Activated T-helper 17 cell treated with anti-CD3 and anti-CD28 coated beads, Interleukin-2, amount 50 U/mL, for 72 hours (primary cell): ENCODE measurements around the gene ATF5. TPM values are rescaled to one million over a fixed set of nuclear protein-coding genes. Genes with fewer than 3 reads are reported as not detected.

Experiments
- ATAC-seq: fragments of 150-1000 bp; cut with Tn5 transposase; replicated peaks from 2 replicates; pipeline ENCODE4 v1.10.0; 2021; ENCODE audit warnings: mild to moderate bottlenecking, moderate library complexity
- H3K27ac Mint-ChIP-seq: one replicate; pipeline ENCODE4 v1.8.0; 2022; ENCODE audit warnings: mixed read lengths
- H3K27me3 Mint-ChIP-seq: one replicate; pipeline ENCODE4 v1.8.0; 2022; ENCODE audit warnings: mixed read lengths
- H3K36me3 Mint-ChIP-seq: one replicate; pipeline ENCODE4 v1.8.0; 2022; ENCODE audit warnings: low read depth, mild to moderate bottlenecking, mixed read lengths
- H3K4me1 Mint-ChIP-seq: one replicate; pipeline ENCODE4 v1.8.0; 2022; ENCODE audit warnings: mixed read lengths
- H3K4me3 Mint-ChIP-seq: one replicate; pipeline ENCODE4 v1.8.0; 2022; ENCODE audit warnings: mild to moderate bottlenecking, mixed read lengths
- H3K9me3 Mint-ChIP-seq: one replicate; pipeline ENCODE4 v1.8.0; 2022; ENCODE audit warnings: mixed read lengths
- total RNA-seq, 2 donors: library from RNA; stranded (reverse); gene quantifications; one replicate each; pipeline ENCODE4 v1.2.3, GENCODE V29; 2022

The ATF5 gene
- total RNA-seq, 2 donors from 2014 or later: 26.0 to 28.6 TPM

DNA sequence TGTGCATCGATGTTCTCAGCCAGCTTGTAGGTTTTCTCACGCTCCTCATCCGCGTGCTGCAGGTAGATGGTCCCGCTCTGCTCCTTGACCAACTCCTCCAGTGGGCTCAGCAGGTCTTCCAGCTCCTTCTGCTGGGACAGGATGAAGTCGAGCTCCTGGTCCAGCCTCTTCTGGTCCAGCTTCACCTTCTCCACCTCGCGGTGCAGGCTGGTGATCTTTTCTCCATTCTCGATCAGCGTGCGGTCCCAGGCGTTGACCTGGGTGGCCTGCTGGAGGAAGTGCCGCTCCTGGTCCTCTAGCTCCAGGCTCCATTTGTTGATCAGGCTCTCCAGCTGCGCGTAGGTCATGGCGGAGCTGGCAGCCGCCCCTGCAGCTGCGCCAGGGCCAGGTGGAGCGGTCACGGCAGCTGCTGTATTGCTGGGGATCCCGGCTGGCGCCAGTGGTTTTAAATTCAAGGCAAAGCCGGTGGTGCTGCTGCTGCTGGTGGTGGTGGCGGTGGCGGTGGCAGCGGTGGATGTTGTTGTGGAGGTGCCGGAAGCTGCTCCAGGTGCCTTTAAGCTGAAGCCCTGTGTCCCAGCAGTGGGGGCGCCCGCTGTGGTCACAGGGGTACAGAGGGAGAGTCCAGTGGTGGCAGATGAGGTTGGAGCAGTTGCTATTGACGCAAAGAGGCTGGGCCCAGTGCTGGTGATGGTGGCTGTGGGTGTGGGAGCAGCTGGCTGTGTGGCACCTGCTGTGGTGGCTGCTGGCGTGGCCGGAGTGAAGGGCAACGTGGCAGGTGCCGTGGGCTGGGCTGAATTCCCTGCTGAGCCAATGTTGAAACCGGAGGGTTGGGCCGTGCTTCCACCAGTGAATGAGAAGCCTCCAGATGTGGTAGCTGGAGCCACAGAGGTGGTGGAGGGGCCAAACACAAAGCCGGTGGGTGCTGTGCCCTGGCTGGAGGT, 20.3 kb upstream of the ATF5 start:
- ATAC-seq: no peak
- Mint-ChIP-seq H3K9me3 (no peaks in the 10 kb centered on the region), H3K4me1 (peaks cover 28% of the 10 kb centered on the region), H3K4me3 (no peak overlapping the region), H3K36me3 (peaks cover 76% of the 10 kb centered on the region), H3K27me3 (no peaks in the 10 kb centered on the region), H3K27ac (peak overlapping the region; percentile 41)

DNA sequence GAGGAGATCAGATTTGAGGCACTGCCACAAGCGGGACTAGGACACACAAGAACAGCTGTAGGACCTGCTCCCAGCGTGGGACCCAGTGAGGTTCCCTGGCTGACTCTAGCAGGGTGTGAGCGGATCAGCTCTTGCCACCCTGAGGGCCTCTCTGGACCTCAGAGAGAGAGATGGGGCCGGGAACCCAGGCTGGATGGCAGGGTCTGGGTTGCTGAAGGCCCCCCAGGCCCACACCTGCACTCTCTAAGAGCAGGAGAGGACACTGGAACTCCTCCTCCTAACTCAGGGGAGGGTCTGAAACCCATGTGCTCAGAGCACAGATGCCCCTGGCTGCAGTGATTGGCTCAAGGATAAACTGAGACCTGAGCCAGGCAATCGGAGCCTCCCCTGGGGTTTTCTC, 18.8 kb upstream of the ATF5 start:
- H3K9me3 Mint-ChIP-seq: no peaks in the 10 kb centered on the region
- H3K27me3 Mint-ChIP-seq: no peaks in the 10 kb centered on the region
- H3K27ac Mint-ChIP-seq: no peak overlapping the region
- no peak for ATAC-seq
- H3K4me3 Mint-ChIP-seq: no peak overlapping the region
- H3K36me3 Mint-ChIP-seq: peaks cover 90% of the 10 kb centered on the region
- H3K4me1 Mint-ChIP-seq: peaks cover 34% of the 10 kb centered on the region

DNA sequence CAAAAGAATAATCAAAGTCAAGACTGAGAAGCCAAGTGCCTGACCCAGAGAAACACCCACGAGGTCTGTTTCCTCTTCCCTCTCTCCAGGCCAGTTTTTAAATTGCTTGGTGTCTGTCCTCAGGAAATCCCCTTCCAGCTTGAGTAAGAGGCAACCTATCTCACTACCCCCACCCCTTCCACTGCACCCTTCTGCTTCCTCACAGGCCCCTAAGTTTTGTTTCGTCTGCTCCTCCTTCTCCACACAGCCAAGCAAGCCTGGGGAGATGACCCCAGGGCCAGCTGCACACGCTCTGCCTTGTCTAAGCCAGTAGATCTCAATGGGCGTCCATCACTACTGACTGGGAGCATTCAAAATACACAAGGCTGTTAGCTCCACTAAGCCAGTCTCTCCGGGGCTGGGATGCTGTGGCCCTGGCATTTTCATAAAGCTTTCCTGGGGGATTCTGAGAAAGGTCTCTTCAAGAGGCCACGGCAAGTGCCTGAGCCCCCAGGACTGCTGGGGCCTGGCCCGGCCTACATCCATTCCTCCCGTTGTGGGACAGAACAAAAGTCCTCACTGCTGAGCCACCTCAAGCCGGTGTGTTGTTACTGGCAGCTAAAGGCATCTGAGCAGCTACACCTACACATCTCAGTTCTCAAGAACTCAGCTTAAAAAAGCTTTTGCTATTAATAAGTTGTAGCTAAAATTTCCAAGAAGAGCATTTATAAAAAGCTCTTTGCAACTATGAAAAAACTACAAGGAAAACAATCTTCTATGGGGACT, 17.4 kb upstream of the ATF5 start:
- Mint-ChIP-seq H3K36me3 (peaks cover 97% of the 10 kb centered on the region), H3K4me3 (peak overlapping the region; percentile 84), H3K4me1 (peaks cover 35% of the 10 kb centered on the region), H3K9me3 (no peaks in the 10 kb centered on the region), H3K27me3 (no peaks in the 10 kb centered on the region), H3K27ac (peak overlapping the region; percentile 92)
- peak; percentile 84 for ATAC-seq

DNA sequence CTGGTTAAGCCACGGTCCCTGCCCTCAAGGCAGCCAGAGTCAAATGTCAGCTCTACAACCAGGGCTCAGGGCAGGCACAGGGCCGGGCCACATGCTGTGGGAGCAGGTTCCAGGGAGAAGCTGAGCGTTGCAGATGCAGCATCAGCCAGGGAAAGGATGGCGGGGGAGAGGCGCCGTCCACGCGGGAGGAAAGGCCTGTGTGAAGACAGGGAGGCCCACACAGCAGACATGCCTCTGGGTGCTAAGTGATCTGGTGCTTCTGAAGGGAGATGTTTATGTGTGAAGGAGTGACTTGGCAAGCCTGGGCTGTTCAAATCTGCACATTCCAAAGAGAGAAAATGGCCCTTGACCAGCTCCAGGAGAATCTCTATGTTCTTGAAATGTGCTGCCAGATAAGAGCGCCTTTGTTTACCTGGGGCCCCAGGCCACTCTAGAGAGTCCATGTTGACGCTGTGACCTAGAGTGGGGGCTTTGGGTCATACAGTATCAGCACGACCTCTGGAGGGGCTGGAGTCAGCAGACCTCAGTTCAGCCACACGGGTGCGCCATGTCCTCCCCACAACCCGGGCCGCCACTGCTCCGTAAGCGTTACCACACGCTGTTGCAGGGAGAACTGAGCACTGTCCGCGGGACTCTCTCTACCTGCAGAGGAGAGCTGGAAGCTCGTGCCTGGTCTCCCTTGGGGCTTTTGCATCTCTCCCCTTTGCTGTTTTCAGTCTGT, 15.9 kb upstream of the ATF5 start:
- no peak for ATAC-seq
- H3K4me1 Mint-ChIP-seq: peaks cover 41% of the 10 kb centered on the region
- peak overlapping the region; percentile 92 for H3K27ac Mint-ChIP-seq

DNA sequence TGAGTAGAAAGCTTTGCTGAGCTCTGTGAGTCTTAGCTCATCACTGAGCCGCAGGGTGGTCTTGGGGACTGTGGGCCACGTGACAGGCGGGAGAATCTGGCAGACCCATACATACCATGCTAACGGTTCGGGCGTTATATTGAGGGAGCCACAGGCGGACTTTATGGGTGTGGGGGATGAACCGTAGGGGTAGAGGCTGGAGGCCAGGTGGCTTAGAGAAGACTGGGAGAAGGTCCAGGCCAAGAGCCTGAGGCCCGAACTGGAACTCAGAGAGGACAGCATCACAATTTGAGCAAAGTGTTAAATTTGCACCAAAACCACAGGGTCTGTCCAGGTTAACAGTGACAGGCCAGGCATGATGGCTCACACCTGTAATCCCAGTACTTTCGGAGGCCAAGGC, 15.3 kb upstream of the ATF5 start:
- H3K4me3 Mint-ChIP-seq: peak overlapping the region; percentile 84
- H3K9me3 Mint-ChIP-seq: no peaks in the 10 kb centered on the region
- peaks cover 97% of the 10 kb centered on the region for H3K36me3 Mint-ChIP-seq
- H3K4me1 Mint-ChIP-seq: peaks cover 45% of the 10 kb centered on the region
- peak overlapping the region; percentile 92 for H3K27ac Mint-ChIP-seq
- no peaks in the 10 kb centered on the region for H3K27me3 Mint-ChIP-seq
- no peak for ATAC-seq

More for the DNA sequence above, 15.9 kb upstream of the ATF5 start:
- no peaks in the 10 kb centered on the region for H3K9me3 Mint-ChIP-seq
- peak overlapping the region; percentile 84 for H3K4me3 Mint-ChIP-seq
- peaks cover 97% of the 10 kb centered on the region for H3K36me3 Mint-ChIP-seq
- no peaks in the 10 kb centered on the region for H3K27me3 Mint-ChIP-seq

DNA sequence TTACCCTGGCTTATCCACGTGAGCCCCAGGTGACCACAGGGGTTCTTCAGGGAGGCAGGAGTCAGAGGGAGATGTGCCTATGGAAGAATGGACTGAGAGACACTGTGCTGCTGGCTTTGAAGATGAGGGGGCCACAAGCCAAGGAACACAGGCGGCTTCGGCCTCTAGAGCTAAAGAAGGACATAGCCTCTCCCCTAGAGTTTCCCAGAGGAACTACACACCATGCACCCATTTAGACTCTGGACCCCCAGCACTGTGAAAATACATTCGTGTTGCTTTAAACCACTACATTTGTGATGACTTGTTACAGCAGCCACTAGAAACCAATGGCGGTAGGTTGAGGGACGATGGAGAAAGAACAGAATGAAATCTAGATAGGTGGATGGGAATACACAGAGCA, 13.7 kb upstream of the ATF5 start:
- peak overlapping the region; percentile 14 for H3K27ac Mint-ChIP-seq
- no peak for ATAC-seq
- no peak overlapping the region for H3K4me3 Mint-ChIP-seq

DNA sequence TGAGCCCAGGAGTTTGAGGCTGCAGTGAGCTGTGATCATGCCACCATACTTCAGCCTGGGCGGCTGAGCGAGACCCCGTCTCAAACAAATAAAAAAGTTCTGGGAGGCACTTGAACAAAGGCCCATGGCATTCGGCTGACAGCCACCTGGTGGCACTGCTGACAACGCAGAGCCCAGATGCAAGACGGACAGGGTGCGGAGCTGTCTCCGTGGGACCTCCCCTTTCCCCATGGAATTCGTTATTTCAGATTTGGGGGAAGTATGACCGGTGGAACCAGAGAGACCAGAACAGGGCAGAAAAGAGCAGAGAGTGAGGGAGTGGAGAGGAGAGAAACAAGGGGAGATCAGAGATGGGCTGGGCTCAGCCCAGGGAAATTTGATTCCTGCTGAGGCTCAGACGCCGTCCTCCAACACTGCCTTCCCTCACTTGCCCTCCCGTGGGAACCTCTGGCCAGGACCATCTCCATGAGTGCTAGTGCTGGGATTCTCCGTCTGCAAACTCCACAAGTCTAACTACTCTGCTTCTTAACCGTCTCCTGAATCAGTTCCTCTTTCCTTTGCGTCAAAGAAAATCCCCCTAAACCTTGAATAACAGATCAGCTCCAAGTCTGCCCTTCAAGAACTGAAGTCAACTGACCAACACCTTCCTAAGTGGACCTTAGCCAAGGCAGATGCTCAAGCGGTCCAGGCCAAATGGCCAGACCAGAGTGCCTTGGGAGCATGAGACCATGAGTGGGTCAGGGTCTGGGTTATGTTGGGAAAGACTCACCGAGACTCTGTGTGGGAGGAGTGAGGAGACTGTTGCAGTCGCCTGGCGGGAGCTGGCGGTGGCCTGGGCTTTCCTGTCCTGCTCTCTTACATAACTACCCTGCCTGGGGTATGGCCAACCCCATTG, 11.9 kb upstream of the ATF5 start:
- peak overlapping the region; percentile 59 for H3K27ac Mint-ChIP-seq
- H3K4me3 Mint-ChIP-seq: no peak overlapping the region
- ATAC-seq: no peak

More for the DNA sequence above, 13.7 kb upstream of the ATF5 start:
- Mint-ChIP-seq H3K27me3 (no peaks in the 10 kb centered on the region), H3K4me1 (peaks cover 50% of the 10 kb centered on the region), H3K36me3 (peaks cover 95% of the 10 kb centered on the region), H3K9me3 (no peaks in the 10 kb centered on the region)

DNA sequence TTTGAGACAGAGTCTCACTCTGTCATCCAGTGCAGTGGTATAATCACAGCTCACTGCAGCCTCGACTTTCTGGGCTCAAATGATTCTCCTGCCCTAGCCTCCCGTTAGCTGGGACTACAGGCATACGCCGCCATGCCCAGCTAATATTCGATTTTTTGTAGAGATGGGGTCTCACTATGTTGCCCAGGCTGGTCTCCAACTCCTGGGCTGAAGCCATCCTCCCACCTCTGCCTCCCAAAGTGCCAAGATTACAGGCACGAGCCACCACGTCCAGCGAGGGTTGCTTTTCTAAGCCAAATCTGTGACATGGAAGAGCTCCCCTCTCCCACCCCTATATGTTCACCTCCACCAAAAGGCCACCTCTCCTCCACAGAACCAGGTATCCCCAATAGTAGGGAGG, 10.9 kb upstream of the ATF5 start:
- Mint-ChIP-seq H3K4me3 (no peak overlapping the region), H3K27me3 (no peaks in the 10 kb centered on the region), H3K4me1 (peaks cover 48% of the 10 kb centered on the region), H3K9me3 (no peaks in the 10 kb centered on the region), H3K27ac (no peak overlapping the region), H3K36me3 (peaks cover 95% of the 10 kb centered on the region)
- no peak for ATAC-seq

More for the DNA sequence above, 11.9 kb upstream of the ATF5 start:
- peaks cover 95% of the 10 kb centered on the region for H3K36me3 Mint-ChIP-seq
- H3K4me1 Mint-ChIP-seq: peaks cover 52% of the 10 kb centered on the region
- no peaks in the 10 kb centered on the region for H3K9me3 Mint-ChIP-seq
- no peaks in the 10 kb centered on the region for H3K27me3 Mint-ChIP-seq

DNA sequence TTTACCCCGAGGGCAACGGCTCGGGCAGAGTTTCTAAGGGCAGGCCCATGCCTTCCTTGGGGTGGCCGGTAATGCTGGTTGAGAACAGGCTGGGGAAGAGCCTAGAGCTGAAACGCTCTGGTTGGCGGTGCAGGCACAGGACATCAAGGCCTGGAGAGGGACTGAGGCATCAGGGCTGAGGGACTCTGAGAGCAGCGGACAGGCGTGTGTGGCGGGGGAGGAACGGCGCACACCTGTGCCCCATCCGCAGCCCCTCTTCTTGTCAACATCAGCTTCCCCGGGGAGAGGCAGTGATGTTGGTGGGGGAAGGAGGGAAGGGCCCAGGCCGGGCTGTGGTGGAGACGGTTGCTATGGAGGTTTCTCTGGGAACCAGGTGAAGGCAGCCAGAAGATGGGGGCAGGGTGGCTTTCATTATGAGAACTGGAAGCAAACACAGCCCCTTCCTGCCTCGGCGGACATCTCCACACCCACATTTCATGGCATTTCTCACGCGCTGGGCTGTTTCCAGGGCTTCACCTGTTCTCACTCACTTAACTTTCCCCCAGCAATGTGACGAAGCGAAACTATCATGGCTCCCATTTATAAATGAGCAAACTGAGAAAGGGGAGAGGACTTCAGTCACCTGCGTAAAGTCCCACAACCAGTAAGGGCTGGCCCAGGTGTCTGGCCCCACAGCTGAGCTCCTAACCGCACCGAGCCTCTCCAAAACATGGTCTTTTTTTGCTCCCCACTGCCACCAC, 8.2 kb upstream of the ATF5 start:
- H3K4me1 Mint-ChIP-seq: peaks cover 35% of the 10 kb centered on the region
- peak overlapping the region; percentile 91 for H3K27ac Mint-ChIP-seq
- H3K36me3 Mint-ChIP-seq: peaks cover 95% of the 10 kb centered on the region
- peak overlapping the region; percentile 94 for H3K4me3 Mint-ChIP-seq
- ATAC-seq: peak; percentile 66
- H3K27me3 Mint-ChIP-seq: no peaks in the 10 kb centered on the region
- no peaks in the 10 kb centered on the region for H3K9me3 Mint-ChIP-seq

DNA sequence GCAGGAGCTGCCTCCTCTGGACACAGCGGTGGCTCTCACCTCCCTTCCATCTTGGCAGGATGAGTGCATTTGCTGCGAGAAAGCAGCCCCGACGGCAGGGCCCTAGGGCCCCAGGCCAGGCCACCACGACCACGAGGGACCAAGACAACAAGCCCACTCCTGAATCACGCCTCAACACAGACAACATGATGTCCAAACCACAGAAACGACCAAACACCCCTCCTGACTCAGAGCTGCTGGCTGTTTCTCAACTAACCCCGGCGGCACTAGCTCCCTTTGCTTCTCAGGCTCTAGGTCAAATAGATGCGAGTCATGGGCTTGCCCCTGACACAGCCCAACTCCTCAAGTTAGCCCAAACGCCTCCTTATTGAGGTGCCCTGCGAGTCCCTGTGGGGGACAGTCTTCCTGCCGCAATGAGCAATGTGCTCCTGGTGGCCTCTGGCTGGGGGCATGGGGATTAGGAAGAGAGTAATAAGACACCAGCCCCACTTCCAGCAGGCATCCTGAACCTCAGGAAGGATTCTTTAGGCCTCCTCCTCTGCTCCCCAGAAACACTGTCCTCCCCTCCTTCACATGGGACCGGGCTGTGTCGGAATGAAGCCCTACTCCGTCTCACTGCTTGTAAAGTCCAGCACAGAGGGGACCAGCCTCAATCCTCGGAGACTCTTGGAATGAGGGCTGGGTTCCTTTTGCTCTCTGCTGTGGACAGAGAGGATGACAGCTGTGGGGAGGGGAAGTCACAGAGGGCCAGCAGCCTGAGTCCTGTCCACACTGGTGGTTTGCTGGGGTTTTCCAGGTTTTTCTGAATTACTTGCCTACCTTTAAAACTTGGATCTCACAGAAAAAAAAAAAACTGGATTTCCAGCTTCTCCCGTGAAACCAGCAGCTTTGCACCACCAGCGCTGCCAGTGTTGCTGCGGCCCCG, 6.9 kb upstream of the ATF5 start:
- Mint-ChIP-seq H3K27ac (peak overlapping the region; percentile 91), H3K4me1 (peaks cover 30% of the 10 kb centered on the region), H3K36me3 (peaks cover 98% of the 10 kb centered on the region), H3K4me3 (peak overlapping the region; percentile 94), H3K9me3 (no peaks in the 10 kb centered on the region), H3K27me3 (no peaks in the 10 kb centered on the region)
- peak; percentile 68 for ATAC-seq

DNA sequence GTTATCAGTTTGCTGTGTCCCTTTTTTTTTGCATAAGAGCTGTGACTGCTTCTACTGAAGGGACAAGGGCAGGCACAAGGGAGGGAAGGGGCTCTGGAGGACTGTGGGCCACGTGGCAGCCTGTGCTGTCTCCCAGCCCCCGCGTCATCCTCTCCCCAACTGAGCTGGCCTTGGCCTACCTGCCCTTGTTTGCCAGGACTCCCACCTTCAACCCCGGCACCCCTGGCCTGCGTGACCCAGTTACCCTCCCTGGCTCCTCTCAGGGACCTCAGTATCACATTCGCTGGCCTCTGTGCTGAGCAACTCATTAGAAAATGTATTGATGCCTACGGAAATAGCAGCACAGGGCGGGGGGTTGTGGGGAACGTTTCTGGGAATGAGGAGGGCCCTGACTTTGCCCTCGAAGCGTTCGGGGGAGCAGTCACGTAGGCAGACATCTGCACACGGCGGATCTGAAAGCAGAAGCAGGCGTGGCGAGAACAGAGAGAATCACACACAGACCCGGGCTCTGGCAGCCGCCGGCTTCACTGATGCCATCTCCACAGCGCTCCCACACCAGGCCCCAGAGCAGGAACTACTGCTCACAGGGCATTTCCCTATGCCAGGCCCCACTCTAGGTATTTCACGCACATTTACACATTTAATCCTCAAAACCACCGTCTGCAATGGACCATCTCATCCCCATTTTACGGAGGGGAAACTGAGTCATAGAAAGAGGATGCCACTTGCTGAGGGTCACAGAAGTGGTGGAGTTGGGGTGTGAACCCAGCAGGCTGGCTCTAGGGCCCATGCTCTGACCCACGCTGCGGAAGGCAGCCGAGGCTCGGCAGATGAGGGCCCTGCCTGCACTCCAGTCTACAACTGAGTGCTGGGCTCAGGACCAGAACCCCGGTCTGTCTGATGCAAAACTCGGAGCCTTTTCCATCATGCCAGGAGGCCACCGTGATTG, 5.7 kb upstream of the ATF5 start:
- H3K4me1 Mint-ChIP-seq: peaks cover 36% of the 10 kb centered on the region
- H3K27me3 Mint-ChIP-seq: no peaks in the 10 kb centered on the region
- peak overlapping the region; percentile 94 for H3K4me3 Mint-ChIP-seq

More for the DNA sequence above, 5.7 kb upstream of the ATF5 start:
- H3K9me3 Mint-ChIP-seq: no peaks in the 10 kb centered on the region
- peak overlapping the region; percentile 91 for H3K27ac Mint-ChIP-seq
- ATAC-seq: peak; percentile 36
- H3K36me3 Mint-ChIP-seq: peaks cover 98% of the 10 kb centered on the region
